CD14-positive monocyte (primary cell): Measurements from ENCODE around the gene FCGR2B. TPM values are rescaled to one million over a fixed set of nuclear protein-coding genes. Genes with fewer than 3 reads are reported as not detected.

Experiments used
- DNase-seq, 3 donors: peaks; one replicate each; pipeline ENCODE4 v3.0.0-alpha.2; 2011 to 2022
- H2AFZ ChIP-seq: 2 replicates; pipeline ENCODE4 v1.6.0; 2012; ENCODE audit warnings: mild to moderate bottlenecking, low read depth, low read length, inconsistent platforms; ENCODE audit not compliant: insufficient read depth, poor library complexity, severe bottlenecking
- H3K27ac ChIP-seq, 2 donors: 1 replicate in 1 of 2; 2 replicates in 1 of 2; pipeline ENCODE4 v1.5.1; 2012 to 2013; ENCODE audit warnings: low read length in 2 of 2, control low read depth in 1 of 2, inconsistent platforms in 1 of 2, low read depth in 1 of 2, mild to moderate bottlenecking in 1 of 2
- H3K27me3 ChIP-seq, 2 donors: one replicate each; pipeline versions ENCODE4 v1.6.0 to v1.6.1; 2011 to 2013; ENCODE audit warnings: low read length in 2 of 2; ENCODE audit not compliant: control insufficient read depth in 2 of 2, insufficient read depth in 2 of 2
- H3K36me3 ChIP-seq, 2 donors: replicated peaks in 1 of 2; 1 replicate in 1 of 2; 2 replicates in 1 of 2; pipeline versions ENCODE4 v1.5.1 to v1.6.1; 2012 to 2013; ENCODE audit warnings: low read length in 2 of 2, control low read depth in 1 of 2, inconsistent platforms in 1 of 2, mild to moderate bottlenecking in 1 of 2; ENCODE audit not compliant: insufficient read depth in 2 of 2, control insufficient read depth in 1 of 2
- H3K4me1 ChIP-seq, 2 donors: 1 replicate in 1 of 2; 2 replicates in 1 of 2; pipeline versions ENCODE4 v1.5.1 to v1.6.1; 2012 to 2013; ENCODE audit warnings: low read length in 2 of 2, control low read depth in 1 of 2, inconsistent platforms in 1 of 2, mild to moderate bottlenecking in 1 of 2, moderate library complexity in 1 of 2; ENCODE audit not compliant: insufficient read depth in 2 of 2, control insufficient read depth in 1 of 2
- H3K4me2 ChIP-seq: replicated peaks from 2 replicates; pipeline ENCODE3; 2012; ENCODE audit warnings: low read length, moderate library complexity, mild to moderate bottlenecking; ENCODE audit not compliant: poor library complexity, severe bottlenecking; ENCODE audit errors: extremely low read depth
- H3K4me3 ChIP-seq, 3 experiments: fragments of 200-600 bp in 1 of 3; sonication (generic) in 1 of 3; replicated peaks in 1 of 3; 1 replicate in 2 of 3; 2 replicates in 1 of 3; pipeline ENCODE4 v1.5.1; 2011 to 2013; ENCODE audit warnings: low read length in 3 of 3, mild to moderate bottlenecking in 3 of 3, control low read depth in 2 of 3, low read depth in 2 of 3, inconsistent platforms in 1 of 3, moderate library complexity in 1 of 3
- H3K79me2 ChIP-seq: 2 replicates; pipeline ENCODE4 v1.6.0; 2012; ENCODE audit warnings: mild to moderate bottlenecking, control low read depth, inconsistent platforms, low read length, moderate library complexity; ENCODE audit not compliant: insufficient read depth
- H3K9ac ChIP-seq: 2 replicates; pipeline ENCODE4 v1.6.0; 2017; ENCODE audit warnings: low read length, mild to moderate bottlenecking; ENCODE audit not compliant: insufficient read depth, poor library complexity, severe bottlenecking
- H3K9me3 ChIP-seq, 2 donors: replicated peaks in 1 of 2; 1 replicate in 1 of 2; 2 replicates in 1 of 2; pipeline versions ENCODE4 v1.5.1 to v1.6.1; 2012 to 2013; ENCODE audit warnings: low read length in 2 of 2, control low read depth in 1 of 2; ENCODE audit not compliant: control insufficient read depth in 1 of 2, insufficient read depth in 1 of 2
- H4K20me1 ChIP-seq: 2 replicates; pipeline ENCODE4 v1.6.0; 2012; ENCODE audit warnings: mild to moderate bottlenecking, low read length, control low read depth, moderate library complexity; ENCODE audit not compliant: insufficient read depth
- H3K27ac Mint-ChIP-seq, 7 donors: one replicate each; pipeline ENCODE4 v1.8.0; 2020; ENCODE audit warnings: mild to moderate bottlenecking in 7 of 7, mixed read lengths in 7 of 7, moderate library complexity in 6 of 7, inconsistent platforms in 2 of 7
- H3K27me3 Mint-ChIP-seq, 3 donors: one replicate each; pipeline ENCODE4 v1.8.0; 2021 to 2022; ENCODE audit warnings: low read depth in 3 of 3, mild to moderate bottlenecking in 3 of 3, mixed read lengths in 3 of 3, moderate library complexity in 3 of 3, inconsistent platforms in 1 of 3
- H3K36me3 Mint-ChIP-seq, 2 donors: one replicate each; pipeline ENCODE4 v1.8.0; 2020; ENCODE audit warnings: mixed read lengths in 2 of 2, inconsistent platforms in 1 of 2, mild to moderate bottlenecking in 1 of 2
- H3K4me1 Mint-ChIP-seq: one replicate; pipeline ENCODE4 v1.8.0; 2020; ENCODE audit warnings: mild to moderate bottlenecking, mixed read lengths
- H3K4me3 Mint-ChIP-seq, 2 donors: one replicate each; pipeline ENCODE4 v1.8.0; 2020; ENCODE audit warnings: mild to moderate bottlenecking in 2 of 2, mixed read lengths in 2 of 2, moderate library complexity in 1 of 2
- H3K9me3 Mint-ChIP-seq, 7 donors: one replicate each; pipeline ENCODE4 v1.8.0; 2020 to 2022; ENCODE audit warnings: mixed read lengths in 7 of 7, mild to moderate bottlenecking in 6 of 7, moderate library complexity in 6 of 7, inconsistent platforms in 2 of 7
- WGBS: methylation state at CpG from one replicate; pipeline ENCODE4 v1.1.5; 2013; ENCODE audit warnings: missing lambda C conversion rate; ENCODE audit not compliant: insufficient coverage; 5-methylcytosine and 5-hydroxymethylcytosine counted together
- intact Hi-C, 2 donors: fragments of 100-400 bp; cut with micrococcal nuclease; formaldehyde crosslinking; loops; one replicate each; pipeline versions ENCODE4 v1.15.0 to v1.15.1; 2023
- polyA plus RNA-seq, 3 donors: library from polyadenylated mRNA; depleted of rRNA in 1 of 3; unstranded in 2 of 3; stranded (reverse) in 1 of 3; fragments of 300-500 nt in 2 of 3; fragments of >200 nt in 1 of 3; fragmentation: Illumina TruSeq in 2 of 3; gene quantifications; 1 replicate in 2 of 3; 2 replicates in 1 of 3; pipeline ENCODE4 v1.2.3, GENCODE V29; 2012 to 2021
- TF ChIP-seq, protein P1 (sequence below): fragments of 200-600 bp; IDR thresholded peaks from one replicate; pipeline ENCODE4 v1.8.0; 2022; ENCODE audit warnings: antibody characterized with exemption, mild to moderate bottlenecking

The FCGR2B gene
- polyA plus RNA-seq, 3 donors: 12.1 to 41.5 (median 24.9) TPM

- peak overlapping the region; percentile 30 for H3K4me2 ChIP-seq
- peak overlapping the region in 1 of 2 donors; percentile 28 for H3K27ac ChIP-seq
- peaks cover 49 to 81% of the 10 kb centered on the region in 2 donors for H3K27me3 ChIP-seq
- H3K36me3 ChIP-seq: no peaks in the 10 kb centered on the region
- H2AFZ ChIP-seq: no peak overlapping the region
- Mint-ChIP-seq H3K27ac (peak overlapping the region; percentile 37 to 88 (median 80)), H3K27me3 (peaks cover 71 to 91% (median 79%) of the 10 kb centered on the region in 3 donors), H3K4me1 (peaks cover 56% of the 10 kb centered on the region), H3K4me3 (peak overlapping the region in 1 of 2 donors; percentile 97), H3K36me3 (peaks cover 5 to 20% of the 10 kb centered on the region in 2 donors), H3K9me3 (peaks cover 3 to 14% (median 7%) of the 10 kb centered on the region in 7 donors)
- peak; percentile 88 to 94 (median 92) for DNase-seq
- peak overlapping the region in 1 of 3 experiments; percentile 7 for H3K4me3 ChIP-seq
- TF ChIP-seq, protein P1, sequence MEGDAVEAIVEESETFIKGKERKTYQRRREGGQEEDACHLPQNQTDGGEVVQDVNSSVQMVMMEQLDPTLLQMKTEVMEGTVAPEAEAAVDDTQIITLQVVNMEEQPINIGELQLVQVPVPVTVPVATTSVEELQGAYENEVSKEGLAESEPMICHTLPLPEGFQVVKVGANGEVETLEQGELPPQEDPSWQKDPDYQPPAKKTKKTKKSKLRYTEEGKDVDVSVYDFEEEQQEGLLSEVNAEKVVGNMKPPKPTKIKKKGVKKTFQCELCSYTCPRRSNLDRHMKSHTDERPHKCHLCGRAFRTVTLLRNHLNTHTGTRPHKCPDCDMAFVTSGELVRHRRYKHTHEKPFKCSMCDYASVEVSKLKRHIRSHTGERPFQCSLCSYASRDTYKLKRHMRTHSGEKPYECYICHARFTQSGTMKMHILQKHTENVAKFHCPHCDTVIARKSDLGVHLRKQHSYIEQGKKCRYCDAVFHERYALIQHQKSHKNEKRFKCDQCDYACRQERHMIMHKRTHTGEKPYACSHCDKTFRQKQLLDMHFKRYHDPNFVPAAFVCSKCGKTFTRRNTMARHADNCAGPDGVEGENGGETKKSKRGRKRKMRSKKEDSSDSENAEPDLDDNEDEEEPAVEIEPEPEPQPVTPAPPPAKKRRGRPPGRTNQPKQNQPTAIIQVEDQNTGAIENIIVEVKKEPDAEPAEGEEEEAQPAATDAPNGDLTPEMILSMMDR: no peak
- H3K79me2 ChIP-seq: no peaks in the 10 kb centered on the region
- H3K4me1 ChIP-seq: peaks cover 54 to 66% of the 10 kb centered on the region in 2 donors
- H3K9ac ChIP-seq: no peak overlapping the region
- WGBS: 52% methylated on average over 8 of the region's 8 CpGs
- H4K20me1 ChIP-seq: no peaks in the 10 kb centered on the region
- intact Hi-C loops: loop anchor here in 1 of 2 donors (2.0 kb wide), 1 partner anchor 15 kb away; no protein-coding TSS in a partner anchor
- H3K9me3 ChIP-seq: no peaks in the 10 kb centered on the region
Measured at GRCh38 chr1:161721738-161722343, 58.9 kb downstream of the FCGR2B start.

DNA sequence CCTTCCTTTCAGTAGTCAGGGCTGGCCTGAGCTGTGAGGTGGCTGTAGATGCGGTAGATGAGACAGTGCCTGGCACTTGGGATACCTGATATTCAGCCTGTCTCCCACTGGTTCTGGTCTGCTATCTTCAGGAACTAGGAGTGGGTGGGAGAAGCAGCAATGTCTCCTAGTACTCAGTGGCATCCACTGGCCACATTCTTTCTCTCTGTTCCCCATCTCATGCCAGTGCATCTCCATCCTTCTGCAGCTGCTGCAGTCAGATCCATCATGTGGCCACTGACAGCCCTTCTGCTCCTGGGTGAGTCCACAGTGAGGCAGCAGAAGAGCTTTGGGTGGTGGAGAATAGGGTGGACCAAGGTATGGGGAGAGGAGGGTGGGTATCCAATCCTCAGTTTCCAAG lies 59.5 kb downstream of the FCGR2B start:
- intact Hi-C loops: loop anchor here in 1 of 2 donors (2.0 kb wide), 1 partner anchor 14 kb away; no protein-coding TSS in a partner anchor
- H3K9me3 ChIP-seq: no peaks in the 10 kb centered on the region
- DNase-seq: no peak
- TF ChIP-seq, protein P1: no peak
- peak overlapping the region in 1 of 2 donors; percentile 28 for H3K27ac ChIP-seq
- Mint-ChIP-seq H3K27me3 (peaks cover 72 to 91% (median 77%) of the 10 kb centered on the region in 3 donors), H3K36me3 (peaks cover 5 to 17% of the 10 kb centered on the region in 2 donors), H3K4me1 (peaks cover 56% of the 10 kb centered on the region), H3K4me3 (peak overlapping the region in 1 of 2 donors; percentile 97), H3K9me3 (peaks cover 3 to 14% (median 8%) of the 10 kb centered on the region in 7 donors), H3K27ac (peak overlapping the region in 6 of 7 donors; percentile 21 to 82 (median 63))
- H3K4me2 ChIP-seq: peak overlapping the region; percentile 30
- peaks cover 59 to 71% of the 10 kb centered on the region in 2 donors for H3K4me1 ChIP-seq
- H2AFZ ChIP-seq: no peak overlapping the region
- no peak overlapping the region for H3K9ac ChIP-seq
- H3K4me3 ChIP-seq: no peak overlapping the region
- H4K20me1 ChIP-seq: no peaks in the 10 kb centered on the region
- H3K79me2 ChIP-seq: no peaks in the 10 kb centered on the region
- 100% methylated on average over 1 of the region's 1 CpG for WGBS
- H3K27me3 ChIP-seq: peaks cover 46 to 80% of the 10 kb centered on the region in 2 donors
- H3K36me3 ChIP-seq: no peaks in the 10 kb centered on the region
